H1 (cell line): ENCODE measurements around the gene RTP2. TPM values are rescaled to one million over a fixed set of nuclear protein-coding genes. Genes with fewer than 3 reads are reported as not detected.

Experiments
- CBX8 ChIP-seq: fragments of 300-800, 300-1000 bp; sonication (generic); IDR thresholded peaks from 2 replicates; pipeline ENCODE4 v1.7.1; 2016; ENCODE audit warnings: low read depth, low read length, borderline replicate concordance
- CREB1 ChIP-seq: IDR thresholded peaks from 2 replicates; pipeline ENCODE4 v1.6.1; 2012; ENCODE audit warnings: inconsistent platforms
- CTBP2 ChIP-seq: IDR thresholded peaks from 2 replicates; pipeline ENCODE4 v1.7.0; 2011; ENCODE audit warnings: borderline replicate concordance, mild to moderate bottlenecking, moderate library complexity, mixed read lengths, low read length; ENCODE audit not compliant: insufficient read depth, insufficient read length
- JUND ChIP-seq: IDR thresholded peaks from 2 replicates; pipeline ENCODE4 v1.6.1; 2011; ENCODE audit warnings: mild to moderate bottlenecking, improper control_type of control experiment, low read length
- polyA plus RNA-seq, 7 experiments: library from polyadenylated mRNA; depleted of rRNA in 3 of 7; stranded (reverse) in 5 of 7; unstranded in 2 of 7; fragments of >200 nt in 5 of 7; fragments of 200-250 nt in 2 of 7; gene quantifications; 1 replicate in 5 of 7; 2 replicates in 1 of 7; 4 replicates in 1 of 7; pipeline versions ENCODE4 v1.2.1 to v1.2.3, GENCODE V29; 2011 to 2013; ENCODE audit warnings: missing spikeins in 2 of 7, mixed read lengths in 2 of 7
- total RNA-seq: library from RNA; stranded (reverse); fragmentation: NEBNext Ultra II Directional; extraction: Animal tissue kit (Norgen Biotek cat#: 25700); gene quantifications from 2 replicates; pipeline ENCODE4 v1.2.1, GENCODE V29; 2021
- TF ChIP-seq, protein P1 (sequence below): IDR thresholded peaks from 2 replicates; pipeline ENCODE4 v1.6.1; 2012; ENCODE audit warnings: inconsistent platforms

The RTP2 gene
- total and polyA plus RNA-seq, 2 of the 8 experiments (the other 6 are each of a cell fraction or from before 2014, with no cell fraction given), result not detected

DNA sequence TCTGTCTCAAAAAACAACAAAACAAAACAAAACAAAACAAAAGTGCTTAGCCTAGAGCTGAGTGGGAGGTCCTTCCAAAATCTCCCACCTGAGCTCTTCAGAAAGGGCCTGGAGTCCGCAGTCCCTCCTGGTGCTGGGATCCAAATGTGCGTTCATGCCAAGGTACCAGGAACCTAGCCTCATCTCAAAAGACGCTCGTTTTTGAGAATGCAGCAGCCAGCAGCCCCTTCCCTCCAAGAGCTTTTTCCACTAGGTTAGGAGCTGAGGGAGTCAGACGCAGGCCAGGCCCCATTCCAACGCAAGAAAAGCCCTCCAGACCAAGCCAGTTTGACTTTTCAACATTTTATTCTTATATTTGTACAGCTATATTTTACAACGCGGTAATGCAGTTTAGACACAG, 18.7 kb upstream of the RTP2 start (continued):
- TF ChIP-seq, protein P1, sequence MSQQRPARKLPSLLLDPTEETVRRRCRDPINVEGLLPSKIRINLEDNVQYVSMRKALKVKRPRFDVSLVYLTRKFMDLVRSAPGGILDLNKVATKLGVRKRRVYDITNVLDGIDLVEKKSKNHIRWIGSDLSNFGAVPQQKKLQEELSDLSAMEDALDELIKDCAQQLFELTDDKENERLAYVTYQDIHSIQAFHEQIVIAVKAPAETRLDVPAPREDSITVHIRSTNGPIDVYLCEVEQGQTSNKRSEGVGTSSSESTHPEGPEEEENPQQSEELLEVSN, result no peak
- TF ChIP-seq JUND (no peak), CBX8 (no peak), CREB1 (no peak), CTBP2 (no peak)
